GM21423 (cell line): ENCODE data around the gene ATP5F1A.
"Not testable (repeated sequence)": the region's sequence is repeated elsewhere in the genome, so short reads cannot be mapped to it uniquely, and the experiment has no call there.

ENCODE experiments used
- ATAC-seq: cut with Tn5 transposase; IDR thresholded peaks from one replicate; pipeline ENCODE4 v1.9.1; 2021; ENCODE audit warnings: mild to moderate bottlenecking, moderate library complexity; ENCODE audit not compliant: unreplicated experiment

ATP5F1A gene

DNA sequence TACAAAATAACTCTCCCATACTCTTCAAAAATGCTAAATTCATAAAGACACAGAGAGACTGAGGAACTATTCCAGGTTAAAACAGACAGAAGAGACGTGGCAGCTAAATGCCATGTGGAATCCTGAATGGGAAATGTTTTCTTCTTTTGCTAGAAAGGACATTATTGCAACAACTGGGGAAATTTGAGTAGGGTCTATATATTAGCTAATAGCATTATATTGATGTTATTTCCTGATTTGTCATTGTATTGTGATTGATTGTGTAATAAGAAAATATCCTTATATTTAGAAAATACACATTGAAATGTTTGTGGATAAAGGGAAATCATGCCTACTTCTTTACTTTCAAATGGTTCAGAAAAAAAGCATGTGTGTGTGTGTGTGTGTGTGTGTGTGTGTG lies 49.5 kb downstream of the ATP5F1A start:
- no peak for ATAC-seq

DNA sequence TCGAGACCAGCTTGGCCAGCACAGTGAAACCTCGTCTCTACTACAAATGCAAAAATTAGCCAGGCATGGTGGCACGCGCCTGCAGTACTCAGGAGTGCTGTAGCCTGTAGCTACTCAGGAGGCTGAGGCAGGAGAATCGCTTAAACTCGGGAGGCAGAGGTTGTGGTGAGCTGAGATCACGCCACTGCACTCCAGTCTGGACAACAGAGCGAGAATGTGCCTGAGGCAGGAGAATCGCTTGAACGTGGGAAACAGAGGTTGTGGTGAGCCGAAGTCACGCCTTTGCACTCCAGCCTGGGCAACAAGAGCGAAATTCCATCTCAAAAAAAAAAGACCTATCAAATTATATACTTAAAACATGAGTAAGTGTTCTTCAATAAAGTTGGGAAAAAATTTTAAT lies 50.7 kb downstream of the ATP5F1A start:
- ATAC-seq: not testable (repeated sequence)

DNA sequence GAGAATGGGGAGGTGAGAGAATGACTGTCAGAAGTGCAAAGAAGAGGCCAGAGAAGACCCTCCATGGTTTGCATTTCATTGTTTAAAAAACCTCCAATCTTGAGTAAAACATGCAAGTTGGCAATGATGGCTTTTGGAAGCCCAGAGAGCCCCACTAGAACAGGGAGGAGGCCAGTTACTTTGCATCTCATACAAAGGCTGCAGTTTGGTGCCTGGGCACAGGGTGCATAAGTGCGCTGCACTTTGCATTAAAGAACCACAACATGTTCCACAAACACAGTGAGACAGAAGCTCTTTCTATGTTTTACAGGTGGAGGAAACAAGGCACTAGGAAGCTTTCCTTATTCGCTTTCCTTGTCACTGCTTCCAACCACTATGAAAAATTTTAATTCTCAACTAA lies 51.4 kb downstream of the ATP5F1A start:
- ATAC-seq: no peak

DNA sequence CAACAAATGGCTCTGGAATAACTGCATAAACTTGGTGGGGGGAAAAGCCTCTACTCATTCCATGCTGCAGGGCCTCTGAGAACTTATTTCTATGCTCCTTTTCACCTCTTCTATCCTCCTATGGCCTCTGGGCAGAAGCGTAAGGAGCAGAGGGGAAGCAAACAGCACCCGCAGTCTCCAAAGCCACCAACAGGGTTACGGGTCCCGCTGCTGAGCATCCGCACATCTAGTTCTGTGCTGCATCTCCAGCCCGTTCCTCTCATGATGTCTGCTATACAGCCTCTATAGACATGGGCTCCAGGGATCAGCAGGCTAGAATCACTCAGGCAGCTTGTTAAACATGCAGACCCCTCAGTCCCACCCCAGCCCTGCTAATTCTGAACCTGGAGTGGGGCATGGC lies 52.0 kb downstream of the ATP5F1A start:
- ATAC-seq: no peak

DNA sequence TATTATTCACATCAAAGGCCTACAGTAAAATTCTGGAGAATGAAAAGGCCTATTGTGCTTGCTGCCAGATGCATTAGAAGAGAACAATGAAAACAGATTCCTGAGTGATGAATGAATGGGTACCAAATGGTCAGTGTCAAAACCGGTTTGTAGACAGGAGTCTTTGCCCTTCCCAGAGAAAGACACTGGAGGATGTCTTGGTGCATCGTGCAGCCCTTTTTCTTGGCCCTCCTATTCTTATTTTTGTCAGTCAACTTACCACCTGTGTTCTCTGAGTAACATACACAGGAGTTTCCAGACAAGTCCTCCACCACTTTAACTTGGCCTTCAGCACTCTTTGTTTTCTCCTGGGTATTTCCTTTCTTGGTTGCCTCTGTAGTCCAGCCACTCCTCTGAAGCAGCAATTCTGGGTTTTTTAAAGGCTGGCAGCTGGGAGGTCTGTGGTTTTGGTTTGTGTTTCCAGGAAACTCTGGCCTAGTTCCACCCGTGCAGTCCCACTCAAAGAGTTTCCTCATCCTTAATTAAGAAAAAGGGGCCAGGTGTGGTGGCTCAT lies 55.4 kb downstream of the ATP5F1A start:
- no peak for ATAC-seq

DNA sequence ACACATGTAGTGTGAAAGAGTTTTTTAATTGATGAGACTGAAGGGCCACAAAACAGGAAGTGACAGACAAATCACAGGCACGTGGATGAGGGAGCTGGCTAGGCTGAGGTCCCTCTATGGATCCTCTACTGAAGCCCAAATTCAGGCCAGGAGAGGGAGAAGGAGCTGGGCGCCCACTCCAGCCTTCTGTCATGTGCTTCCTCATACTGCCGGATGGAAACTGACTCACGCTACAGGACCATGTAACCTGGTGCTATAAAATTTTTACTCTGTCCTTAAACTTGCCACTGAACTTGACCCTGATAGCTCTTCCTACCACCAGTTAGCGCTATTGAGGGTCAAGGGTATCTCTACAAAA lies 57.4 kb downstream of the ATP5F1A start:
- ATAC-seq: no peak

DNA sequence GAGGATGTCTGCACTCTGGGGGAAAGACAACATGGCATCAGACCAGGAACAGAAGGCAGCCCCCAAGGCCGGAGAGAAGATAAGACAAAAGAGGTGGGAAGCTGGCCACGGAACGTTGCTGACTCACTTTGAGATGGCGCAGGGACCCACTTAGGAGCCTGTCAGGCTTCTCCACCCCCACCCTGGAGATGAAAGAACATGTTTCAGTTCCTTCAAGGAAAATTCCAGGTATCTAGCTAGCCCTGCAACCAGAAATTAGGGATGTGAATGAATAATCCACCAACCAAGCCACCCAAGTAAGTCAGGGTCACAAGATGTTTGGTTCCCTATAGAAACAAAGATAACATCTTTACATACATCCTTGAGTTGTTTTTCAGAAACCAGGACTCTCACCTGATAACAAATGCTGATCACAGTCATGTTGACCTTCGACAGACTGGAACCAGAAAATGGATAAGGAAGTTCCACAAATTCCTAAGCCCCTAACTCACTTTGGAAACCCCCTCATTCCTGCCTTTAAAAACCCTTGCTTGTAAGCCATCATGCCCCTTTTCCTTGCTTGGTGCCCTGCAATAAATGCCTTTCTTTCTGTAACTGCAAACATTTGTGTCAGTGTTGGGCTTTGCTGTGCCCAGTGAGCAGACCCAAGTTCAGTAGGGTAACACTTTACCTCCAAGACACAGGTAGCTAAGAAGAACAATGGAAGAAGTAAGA lies 57.9 kb downstream of the ATP5F1A start:
- ATAC-seq: no peak

DNA sequence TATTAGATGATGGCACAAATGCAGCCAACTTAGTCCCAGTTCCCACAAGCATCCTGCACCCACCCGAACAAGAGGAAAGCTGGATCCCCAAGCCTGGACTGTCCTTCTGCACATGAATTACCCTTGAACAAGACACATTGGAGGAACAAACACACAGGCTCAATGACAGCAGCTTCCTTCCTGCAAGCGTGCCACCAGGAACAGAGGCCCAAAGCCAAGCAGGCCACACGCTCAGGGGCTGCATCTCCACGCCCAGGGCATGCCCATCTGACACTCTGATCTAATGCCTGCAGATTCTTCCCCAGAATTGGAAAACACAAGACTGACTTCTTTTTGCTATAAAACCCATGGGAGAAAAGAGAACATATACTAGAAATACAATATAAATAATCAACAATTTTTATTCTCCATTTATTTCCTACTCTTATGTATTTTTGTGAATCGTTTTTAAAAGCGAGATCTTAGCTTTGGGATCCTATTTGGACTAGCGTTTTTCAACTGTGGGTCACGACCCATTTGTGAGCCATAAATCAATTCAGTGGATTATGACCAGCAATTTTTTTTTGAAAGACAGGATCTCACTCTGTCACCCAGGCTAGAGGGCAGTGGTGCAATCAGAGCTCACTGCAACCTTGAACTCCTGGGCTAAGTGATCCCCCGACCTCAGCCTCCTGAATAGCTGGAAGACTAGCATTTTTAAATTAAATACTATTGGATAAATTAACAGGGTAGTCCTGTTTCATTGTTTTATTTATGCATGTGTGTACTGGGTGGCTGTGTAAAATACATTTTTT lies 60.4 kb downstream of the ATP5F1A start:
- no peak for ATAC-seq

DNA sequence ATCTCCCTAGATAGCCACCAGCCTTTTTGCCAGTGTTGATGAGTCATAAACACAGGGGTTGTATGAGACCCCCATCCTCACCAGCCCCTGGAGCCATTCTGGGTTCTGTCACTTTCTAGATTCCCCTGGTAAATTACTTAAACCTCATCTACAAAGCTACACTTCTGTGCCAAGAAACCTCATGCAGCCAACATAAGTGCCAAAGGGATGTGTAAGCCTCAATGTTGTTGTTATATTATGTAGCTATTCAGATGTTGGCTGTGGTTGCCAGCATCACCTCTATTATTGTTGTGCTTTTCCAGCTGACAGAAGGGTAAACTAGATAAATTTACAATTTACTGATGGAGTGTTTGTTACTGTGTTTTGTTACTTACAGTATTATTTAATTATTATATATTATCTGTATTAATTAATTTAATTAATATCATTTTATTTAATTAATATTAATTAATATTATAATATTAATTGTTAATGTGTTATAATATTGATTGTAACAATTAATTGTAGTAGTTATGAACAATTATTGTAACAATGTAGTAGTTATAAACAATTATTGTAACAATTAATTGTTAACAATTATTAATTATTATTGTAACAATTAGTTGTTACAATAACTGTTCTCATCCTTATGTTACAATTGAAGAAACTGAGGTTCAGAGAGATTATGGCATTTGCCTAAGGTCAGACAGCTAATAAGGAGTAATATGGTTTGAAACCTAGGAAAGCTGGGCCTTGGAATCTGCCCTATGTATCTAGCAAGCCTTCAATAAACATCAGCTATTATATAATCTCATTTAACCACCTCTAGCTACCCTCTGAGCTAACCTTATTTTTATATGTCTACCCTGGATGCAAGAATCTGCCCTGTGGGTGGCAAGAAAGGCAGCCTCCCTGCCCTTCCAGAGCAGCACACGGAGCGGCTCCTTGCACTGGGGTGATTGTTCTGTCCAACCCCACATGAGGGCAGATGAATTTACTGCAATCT lies 62.1 kb downstream of the ATP5F1A start:
- no peak for ATAC-seq

DNA sequence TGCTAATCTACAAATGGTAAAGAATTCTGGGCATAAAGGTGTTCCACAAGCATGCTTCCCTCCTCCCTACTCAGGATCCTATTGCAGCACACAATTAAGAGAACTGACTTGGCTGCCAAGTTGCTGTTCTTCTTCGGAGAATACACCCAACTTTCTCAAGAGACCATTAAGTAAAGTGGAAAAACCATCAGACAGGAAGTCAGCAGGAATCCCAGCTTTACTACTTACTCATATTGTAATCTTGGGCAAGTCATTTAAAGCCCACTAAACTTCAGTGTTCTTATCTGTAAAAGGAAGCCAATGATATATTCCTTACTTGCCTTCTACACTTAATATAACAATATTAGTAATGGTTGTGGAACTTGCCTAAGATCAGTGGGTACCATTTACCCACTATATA lies 63.9 kb downstream of the ATP5F1A start:
- ATAC-seq: no peak

DNA sequence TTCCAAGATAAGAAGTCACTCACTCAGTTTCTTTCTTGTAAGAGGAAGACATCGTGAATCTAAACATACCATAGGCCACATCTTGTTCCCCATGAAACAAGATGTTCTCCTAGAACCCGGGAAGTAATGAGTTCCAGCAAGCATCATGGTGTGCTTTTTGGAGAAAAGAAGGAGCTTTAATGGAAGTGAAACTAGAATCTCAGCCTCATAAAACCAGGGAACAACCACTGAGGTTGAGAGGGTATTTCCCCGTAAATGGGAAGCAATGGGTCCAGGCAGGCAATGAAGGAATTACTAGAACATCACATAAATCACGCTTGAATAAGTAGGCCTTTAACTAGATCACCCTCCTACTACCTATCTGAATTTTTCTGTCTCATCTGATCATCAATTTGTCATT lies 66.4 kb downstream of the ATP5F1A start:
- ATAC-seq: no peak
